ENCODE data around the gene MED12L.
A peak's percentile ranks its signal among the peaks of the same experiment; 100 is the strongest.

The MED12L gene

DNA sequence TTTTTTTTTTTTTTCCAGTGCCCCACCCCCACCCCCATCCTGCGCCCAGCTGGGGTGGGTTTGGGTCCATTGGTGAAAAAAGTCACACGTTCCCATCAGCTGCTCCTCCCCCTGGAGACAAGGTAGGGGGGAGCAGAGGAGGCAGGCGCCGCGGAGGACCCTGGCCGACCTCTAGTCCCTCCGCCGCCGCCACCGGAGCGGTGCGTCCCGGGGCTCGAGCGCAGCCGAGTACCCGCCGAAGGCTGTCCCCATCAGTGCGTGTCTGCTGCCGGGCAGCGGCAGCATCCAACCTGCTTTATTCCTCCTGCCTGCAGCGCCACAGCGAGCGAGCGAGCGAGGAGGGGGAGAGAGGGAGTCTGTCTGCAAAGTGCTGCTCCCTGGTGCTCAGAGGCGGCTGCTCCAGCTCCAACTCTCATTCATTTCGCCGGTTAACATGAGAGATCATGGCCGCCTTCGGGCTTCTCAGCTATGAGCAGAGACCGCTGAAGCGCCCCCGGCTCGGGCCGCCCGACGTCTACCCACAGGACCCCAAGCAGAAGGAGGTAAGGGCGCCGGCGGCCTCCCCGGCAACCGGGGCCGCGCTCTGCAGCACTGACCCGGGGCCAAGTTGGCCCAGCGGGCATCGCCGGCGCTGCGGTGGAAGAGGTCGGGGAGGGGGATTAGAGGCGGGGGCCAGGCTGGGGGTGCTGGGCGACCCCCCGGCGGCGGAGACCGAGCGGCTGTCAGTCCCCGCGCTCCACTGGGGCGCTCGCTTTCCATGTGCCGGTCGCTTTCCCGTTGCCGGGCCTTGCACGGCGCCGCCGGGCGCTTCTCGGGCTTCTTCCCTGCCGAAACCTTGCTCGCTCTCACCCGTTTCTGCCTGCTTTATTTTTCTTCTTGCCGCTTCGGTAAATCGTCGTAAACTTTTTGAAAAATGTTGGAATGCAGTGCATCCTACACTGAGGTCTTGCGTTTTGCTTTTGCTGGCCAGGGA lies 1.3 kb downstream of the MED12L start:
- DNase-seq, result peak; percentile 23 to 83 (median 46)

DNA sequence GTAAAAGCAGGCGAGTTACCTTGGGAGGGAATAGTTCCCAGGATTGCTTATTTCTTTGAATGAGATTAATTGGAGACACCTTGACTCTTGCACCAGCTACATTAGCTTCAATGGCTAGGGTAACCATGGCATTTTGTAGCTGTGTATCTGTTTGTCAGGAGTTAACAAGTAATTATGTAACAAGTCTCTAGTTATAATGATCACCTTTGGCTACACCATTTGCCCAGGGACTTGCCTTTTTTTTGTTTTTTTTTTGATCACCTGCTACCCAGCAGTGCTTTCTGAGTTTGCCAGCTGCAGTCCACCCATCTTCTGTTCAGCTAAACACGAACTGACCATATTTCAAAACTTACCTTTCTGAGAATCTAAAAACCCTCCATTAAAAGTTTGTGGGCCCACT lies 2.2 kb downstream of the MED12L start:
- no peak for DNase-seq

DNA sequence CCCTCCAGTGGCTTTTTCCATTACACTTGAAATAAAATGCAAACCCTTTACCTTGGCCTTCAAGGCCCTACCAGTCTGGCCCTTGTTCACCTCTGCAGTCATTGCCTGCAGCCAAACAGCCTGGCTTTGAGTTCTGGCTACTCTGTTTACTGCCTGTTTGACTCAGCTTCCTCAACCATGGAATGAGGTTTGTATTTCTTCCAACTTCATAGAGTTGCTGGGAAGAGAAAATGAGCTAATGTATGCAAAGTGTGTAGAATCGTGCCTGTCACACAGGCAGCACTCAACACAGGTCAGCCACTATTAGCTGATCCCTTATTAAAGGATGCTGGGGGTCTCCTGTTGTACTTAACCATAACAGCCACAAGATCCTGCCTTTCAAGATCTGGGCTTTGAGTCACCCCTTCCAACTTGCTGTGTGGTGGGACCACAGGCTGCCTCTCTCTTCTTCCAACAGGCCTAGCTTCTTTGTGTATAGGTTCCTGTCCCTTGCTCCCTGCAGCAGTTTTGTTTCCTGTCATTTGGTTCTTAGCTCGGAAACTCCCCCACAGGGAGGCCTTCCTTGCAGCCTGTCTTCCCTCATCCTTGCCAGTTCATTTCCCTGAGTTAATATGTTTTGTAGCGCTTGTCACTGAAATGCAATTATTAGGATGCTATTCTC lies 6.4 kb downstream of the MED12L start:
- DNase-seq, result no peak

DNA sequence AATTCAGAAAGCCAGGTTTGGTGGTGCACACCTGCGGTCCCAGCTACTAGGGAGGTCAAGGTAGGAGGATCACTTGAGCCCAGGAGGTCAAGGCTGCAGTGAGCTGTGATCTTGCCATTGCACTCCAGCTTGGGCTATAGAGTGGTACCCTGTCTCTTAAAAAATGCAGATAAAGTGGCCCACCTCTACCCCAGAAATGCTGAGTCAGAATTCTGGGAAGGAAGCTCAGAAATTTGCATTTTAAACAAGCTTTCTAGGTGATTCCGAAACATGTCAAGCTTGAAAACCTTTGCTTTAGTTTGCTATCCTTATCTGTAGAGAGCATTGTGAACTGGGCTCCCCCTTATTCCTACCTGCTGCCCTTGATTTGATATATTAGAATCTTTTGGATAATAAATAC lies 7.7 kb downstream of the MED12L start:
- DNase-seq, result no peak

DNA sequence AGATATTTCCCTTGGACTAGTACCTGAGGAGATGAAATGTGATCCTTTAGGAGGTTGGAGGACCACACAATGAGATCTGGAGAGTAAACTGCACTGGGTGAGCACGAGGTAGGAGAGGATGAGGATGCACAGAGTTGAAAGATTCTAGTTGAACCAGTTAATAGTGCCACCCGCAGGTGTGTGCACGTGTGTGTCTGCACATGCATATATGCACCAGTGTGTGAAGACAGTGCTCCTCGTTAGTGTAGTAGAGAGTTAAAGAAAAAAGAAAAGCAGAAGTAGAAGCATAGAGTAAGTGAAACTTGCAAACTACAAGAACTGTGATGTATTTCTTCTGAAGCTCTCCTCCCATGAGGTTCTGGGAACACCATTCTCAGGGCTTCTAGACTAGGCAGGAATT lies 8.4 kb downstream of the MED12L start:
- DNase-seq, result no peak

DNA sequence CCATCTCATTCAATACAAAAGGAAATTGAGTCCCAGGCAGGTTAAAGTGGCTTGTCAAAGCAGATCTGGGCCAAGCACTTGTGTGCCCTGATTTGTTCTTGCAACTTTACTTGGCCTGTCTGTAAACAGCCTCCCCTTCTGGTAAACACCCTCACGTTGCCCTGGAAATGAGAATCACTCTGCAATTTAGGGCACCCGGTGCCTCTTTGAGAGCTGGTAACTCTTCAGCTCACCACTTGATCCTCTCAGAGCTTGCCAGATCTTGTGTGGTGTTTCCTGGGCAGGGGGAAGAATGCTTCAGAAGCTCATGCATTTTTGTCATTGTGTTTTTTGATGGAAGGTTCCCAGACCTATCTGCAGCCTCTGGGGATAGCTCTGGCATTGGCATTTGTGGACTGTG lies 11.3 kb downstream of the MED12L start:
- DNase-seq, result no peak

DNA sequence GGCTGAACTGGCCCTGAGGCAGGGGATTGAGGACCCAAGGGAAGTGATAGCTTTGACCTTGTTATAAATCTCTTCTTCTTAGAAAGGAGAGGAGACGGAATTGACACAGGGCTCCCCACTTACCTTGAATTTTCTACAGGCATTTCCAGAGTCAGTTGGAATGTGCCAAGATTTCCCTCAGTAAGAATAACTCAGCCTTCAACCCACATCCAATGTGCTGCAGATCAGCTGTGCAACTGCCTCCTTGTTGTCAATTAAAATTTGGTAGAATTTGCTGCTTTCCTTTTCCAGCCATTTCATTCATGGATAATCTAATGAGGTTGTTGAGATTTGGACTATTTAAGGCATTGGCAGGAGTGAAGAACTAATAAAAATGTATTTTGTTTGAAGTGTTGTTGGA lies 14.6 kb downstream of the MED12L start:
- no peak for DNase-seq

DNA sequence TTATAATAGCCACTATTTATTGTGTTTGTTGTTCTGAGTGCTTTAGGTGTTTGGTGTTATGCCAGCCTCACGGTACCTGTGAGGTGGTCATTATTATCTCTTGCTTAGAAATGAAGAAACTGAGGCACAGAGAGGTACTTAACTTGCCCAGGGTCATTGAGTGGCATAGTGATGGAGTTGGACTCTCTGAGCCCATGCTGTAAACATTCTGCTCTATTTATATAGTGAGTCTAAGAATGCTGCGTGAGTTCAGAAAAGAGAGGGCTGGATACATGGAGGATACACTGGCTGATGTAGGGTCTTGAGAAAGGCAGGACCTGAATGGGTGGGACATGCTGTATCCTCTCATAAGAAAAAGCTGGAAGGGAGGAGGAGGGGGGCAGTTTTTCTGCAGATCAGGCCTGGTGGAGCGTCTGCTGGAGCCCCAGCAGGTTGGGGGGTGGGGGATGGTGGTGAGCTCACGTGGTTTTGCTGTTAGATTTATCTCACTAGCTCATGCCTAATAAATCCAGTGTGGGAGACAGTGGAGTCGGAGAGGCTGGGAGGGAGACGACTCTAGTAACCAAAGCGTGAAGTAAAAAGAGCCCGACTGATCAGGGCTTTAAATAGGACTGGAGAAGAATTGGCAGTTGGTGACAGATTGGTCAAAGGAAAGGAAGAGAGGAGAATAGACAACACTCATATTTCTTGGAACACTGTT lies 16.0 kb downstream of the MED12L start:
- DNase-seq, result no peak

DNA sequence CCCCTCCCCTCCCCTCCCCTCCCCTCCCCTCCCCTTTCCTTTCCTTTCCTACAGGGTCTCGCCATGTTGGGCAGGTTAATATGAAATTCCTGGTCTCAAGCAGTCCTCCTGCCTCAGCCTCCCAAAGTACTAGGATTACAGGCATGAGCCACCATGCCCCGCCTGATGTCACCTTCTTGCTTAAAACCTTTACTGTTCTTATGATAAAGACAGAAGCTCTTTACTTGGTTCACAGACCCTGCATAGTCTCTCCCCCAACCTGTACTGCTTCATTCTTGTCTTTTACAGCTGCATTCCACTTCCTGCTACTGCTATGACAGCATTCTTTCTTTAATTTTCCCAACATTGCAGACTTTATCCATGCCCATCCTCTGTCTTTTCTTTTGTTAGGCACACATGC lies 20.8 kb downstream of the MED12L start:
- no peak for DNase-seq

DNA sequence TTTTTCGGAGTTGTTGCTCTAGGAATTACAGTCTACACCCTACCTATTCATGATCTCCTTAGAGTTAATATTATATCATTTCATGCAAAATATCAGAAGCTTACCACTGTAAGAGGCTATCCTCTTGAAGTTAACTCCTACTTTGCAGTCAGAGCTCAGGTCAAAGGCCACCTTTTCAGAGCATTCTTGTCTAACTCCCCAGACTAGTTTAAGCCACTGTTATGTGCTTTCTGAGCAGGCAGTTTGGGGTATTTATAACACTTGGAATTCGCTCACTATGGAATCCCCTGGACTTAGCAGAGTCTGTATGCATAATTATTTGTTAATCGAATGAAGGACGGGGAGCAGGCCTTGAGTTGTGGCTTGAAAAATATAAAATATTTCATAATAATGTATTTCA lies 21.7 kb downstream of the MED12L start:
- no peak for DNase-seq

DNA sequence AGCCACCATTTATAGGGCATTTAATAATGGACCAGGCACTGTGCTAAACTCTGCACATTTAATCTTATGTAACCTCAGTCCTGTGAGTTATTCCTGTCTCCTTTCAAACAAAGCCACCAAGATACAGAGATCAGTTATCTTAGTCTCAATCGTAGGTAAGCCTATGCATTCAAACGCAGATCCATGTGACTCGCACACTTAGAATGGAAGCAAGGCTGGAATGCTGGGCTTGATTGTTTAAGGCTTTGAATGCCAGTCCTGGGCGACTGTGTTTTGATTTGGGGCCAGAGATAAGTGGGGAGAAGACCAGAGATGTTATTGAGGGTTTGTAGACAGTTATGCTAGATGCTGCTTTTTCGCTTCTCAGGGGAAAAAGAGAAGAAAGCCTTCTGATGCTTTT lies 22.2 kb downstream of the MED12L start:
- no peak for DNase-seq

DNA sequence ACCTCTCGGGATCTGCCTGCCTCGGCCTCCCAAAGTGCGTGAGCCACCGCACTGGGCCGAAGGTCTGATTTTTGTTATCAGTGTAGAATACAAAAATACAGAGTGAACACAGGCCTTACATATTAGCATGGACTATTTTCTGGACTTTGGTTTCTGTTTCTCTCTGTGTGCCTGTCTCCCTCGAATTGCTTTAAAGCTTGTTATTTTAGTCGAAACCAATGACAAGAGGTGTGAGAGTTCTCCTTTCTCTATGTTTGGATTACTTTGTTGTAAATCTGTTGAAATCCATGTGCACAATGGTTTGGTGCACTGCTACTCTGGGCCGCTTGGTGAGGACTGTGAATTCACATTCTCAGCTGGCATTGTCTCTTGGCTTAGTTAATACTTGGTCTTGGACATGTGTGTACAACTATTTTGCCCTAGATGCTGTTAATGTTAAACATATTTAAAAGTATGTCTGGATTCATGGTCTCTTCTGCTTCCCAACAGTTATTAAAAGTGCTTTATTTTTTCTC lies 23.9 kb downstream of the MED12L start:
- DNase-seq, result no peak

DNA sequence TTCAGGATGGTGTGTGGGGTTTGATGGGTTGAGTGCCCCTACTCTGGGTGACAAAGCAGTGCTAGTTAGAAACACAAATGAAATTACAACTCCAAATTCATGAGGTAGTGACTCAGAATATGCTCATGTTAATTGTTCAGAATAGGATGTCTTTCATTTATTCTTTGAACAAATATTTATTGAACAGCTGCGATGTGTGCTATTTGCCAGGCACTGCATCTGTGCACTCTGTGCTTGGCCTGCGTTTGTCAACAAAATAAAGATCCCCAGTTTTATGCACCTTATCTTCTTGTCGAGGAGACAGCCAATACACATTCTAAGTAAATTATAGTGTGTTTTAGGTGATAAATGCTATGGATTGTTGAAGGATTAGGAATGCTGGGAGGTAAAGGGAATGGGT lies 27.3 kb downstream of the MED12L start:
- no peak for DNase-seq

DNA sequence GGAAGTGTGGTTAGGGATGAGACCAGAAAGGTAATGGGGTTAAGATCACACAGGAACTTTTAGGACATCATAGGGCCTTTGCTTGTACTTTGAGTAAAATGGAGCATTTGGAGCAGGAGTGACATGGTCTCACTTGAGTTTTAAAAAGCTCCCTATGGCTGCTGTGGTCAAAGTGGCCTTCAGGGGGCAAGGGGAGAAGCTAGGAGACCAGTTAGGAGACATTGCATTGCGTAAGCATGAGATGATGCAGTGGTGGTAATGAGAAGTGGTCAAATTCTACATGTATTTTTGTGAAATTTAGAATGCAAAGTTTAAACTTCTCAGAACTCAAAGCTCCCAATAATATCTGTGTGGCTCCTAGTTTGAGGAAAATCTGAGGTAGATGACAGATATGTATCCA lies 27.9 kb downstream of the MED12L start:
- DNase-seq, result no peak

DNA sequence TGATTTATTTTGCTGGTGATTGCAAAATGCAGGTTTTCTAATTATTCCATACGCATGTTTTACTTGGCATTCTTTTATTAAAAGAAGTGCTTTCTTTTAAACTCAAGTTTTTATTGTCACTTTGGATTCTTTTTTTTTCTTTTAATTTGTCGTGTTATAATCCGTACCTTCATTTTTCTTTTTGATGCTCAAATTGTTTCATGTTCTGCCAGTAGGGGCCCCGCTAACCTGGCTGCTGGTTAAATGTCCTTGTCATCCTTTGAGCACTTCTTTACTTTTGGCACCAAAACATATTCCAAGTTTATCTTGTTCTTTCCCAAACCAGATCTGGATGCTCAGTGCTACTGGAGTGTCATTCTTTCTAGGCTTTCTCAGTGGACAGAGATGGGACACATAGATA lies 31.6 kb downstream of the MED12L start:
- DNase-seq, result no peak

DNA sequence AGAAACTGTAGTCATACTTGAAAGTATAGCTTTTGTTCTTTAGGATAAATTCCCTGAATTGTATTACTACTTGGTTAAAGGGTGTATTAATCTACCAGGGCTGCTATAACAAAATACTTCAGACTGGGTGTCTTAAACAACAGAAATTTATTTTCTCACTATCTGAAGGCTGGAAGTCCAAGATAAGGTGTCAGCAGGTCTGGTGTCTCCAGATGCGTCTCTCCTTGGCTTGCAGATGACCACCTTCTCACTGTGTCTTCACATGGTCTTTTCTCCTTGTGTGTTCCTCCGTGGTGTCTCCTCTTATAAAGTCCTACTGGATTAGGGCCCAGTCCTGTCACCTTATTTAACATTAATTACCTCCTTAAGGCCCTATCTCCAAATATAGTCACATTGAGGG lies 33.7 kb downstream of the MED12L start:
- DNase-seq, result no peak

DNA sequence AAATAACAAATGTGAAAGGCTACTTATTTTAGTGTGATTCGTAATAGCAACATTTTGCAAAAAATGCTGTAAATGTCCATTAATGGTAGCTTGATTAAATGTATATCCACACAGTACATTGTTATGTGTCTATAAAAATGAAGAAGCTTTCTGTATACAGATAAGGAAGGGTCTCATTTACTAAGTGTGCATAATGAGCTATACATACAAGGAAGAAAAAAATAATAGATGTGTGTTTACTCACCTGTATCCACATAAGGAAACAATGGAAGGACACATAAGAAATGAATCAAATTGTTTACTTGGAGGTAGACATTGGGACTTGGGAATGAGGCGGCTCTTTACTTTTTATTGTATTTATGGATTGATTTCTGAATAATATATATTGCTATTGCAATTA lies 34.9 kb downstream of the MED12L start:
- DNase-seq, result no peak

DNA sequence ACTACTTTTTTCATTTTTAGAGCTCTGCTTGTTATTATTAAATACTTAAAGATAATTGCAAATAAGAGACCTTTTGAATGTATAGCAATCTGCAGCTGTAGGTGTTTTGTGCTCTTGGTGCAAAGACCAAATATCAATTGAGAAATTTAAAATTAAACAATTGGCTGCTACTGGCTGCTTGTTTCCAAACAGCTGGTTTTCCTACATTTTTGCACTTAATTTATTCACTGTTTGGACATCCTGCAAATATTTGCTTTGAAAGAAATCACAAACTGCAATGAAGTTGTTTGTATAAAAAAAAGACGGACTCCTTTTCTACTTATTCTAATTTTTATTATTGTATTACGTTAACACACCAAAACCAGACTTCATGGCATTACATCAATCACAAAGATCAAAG lies 35.6 kb downstream of the MED12L start:
- DNase-seq, result no peak

DNA sequence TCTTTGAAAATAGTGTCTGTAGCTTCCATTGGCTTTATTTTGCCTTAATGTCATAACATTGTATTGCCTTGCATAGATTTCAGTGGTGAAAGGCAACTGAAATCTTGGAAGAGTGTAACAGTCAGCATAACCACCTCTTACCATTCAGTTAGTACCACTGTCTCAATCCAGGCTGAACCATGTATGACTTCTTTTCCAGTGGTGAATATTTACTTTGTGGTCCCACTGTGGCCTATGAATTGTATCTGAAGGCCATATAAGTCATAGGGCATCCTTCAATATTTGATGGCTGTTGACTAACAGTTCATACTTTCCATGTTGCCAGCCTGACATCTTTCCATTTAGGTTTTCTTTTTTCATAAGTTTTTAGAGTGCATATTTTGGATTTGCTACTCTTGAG lies 38.4 kb downstream of the MED12L start:
- no peak for DNase-seq

DNA sequence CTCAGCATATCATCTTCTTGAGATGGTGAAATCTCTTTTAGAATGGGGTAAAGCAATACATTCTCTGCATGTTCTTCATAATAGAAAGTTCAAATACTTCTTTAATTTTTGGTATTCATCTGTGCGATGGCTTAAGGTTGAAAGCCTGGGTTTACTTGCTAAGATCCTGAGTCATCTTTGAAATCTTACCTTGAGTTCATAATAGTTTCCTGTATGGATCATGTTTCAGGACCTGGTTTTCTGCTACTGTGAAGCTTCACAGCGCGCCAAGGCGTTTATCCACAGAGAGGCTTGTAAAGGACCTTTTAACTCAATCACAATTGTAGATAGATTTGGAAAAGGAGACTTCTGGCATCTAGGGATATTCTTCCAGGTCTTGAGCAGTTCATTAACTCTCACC lies 39.0 kb downstream of the MED12L start:
- no peak for DNase-seq

DNA sequence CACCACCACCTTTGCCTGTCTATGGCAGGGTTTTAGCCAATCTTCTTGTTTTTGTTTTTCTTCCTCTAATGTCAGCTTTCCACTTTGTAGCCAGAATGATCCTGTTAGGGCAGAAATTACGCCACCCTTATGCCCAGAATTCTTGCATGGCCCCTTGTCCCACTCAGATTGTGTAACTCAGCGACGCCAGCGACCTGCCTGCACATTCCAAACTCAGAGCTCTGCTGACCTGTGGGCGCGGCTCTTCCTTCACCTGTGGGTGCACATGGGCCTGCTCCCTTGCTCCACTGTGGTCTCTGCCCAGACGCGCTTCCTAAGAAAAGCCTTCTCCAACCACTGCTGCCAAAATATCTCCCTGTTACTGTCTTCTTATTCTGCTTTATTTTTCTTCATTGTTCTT lies 45.0 kb downstream of the MED12L start:
- DNase-seq, result no peak

DNA sequence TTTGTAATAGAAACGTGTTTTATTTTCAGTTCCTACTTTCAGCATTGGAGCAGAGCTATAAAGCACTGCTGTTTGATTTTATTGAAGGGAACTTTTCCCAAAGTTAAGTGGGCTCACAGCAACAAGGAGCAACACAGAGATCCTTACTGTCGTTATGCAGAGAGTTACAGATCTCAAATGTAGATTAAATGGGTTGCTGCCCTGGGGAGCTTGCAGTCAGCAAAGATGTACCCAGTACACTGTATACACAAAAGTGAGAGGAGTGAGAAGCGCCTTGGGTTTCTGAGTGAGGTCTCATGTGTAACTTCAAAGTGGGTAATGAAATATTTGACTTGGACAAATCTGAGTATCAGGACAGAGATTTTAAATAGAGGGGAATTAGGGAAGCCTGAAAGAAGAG lies 47.7 kb downstream of the MED12L start:
- DNase-seq, result no peak

DNA sequence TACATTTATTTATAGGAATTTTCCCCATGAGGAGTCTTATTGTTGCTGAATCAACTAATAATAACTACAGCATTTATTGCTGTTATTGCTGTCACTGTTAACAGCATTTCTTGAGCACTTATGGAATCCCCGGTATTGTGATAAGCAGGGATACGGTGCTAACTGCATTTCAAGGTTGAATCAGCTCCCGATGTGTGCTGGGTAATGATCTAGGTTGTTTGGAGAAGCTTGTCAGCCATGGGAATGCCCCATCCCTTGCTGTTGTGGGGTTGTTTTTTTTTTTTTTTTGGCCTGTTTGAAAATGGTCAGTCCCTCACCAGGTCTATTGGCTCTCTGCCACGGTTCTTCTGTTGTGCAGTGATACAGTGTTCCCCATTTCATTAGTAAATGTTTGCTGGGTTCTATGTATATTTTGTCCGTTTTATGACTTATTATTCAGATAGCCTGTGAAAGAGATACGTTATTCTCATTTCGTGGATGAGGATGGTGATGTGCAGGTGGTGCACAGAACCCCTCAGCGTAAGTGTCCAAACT lies 48.5 kb downstream of the MED12L start:
- DNase-seq, result no peak
